ENCODE results near the gene KCNK2. TPM values are rescaled to one million over a fixed set of nuclear protein-coding genes. Genes with fewer than 3 reads are reported as not detected.

KCNK2 gene
- total and polyA plus RNA-seq, 2 experiments from 2014 or later: 0.07 to 0.24 TPM

DNA sequence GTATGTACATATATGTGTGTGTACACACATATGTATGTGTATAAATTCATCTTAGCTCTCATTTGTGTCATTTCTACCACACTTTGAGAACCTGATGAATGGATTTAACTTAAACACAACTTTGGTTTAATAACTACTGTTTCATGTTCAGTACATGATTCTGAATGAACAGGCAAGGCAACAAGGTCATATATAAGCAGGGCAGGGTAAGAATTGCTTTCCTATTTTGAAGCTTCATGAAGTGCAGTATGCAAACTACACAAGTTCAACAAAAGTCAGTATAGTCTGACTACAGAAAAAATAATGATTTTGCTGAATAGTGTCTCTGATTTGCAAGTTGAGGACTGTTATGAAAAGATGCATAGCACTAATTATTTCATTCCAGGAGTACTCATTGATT, 127.6 kb downstream of the KCNK2 start:
- Histone ChIP-seq H3K4me2 (no peak overlapping the region), H2AFZ (no peak overlapping the region), H3K27me3 (ENCODE audit: insufficient read depth) (no peaks in the 10 kb centered on the region), H4K20me1 (replicated peaks; ENCODE audit: insufficient read depth) (no peaks in the 10 kb centered on the region), H3K79me2 (replicated peaks; ENCODE audit: insufficient read depth) (no peaks in the 10 kb centered on the region), H3K27ac (ENCODE audit: low read depth) (no peak overlapping the region), H3K36me3 (ENCODE audit: insufficient read depth) (no peaks in the 10 kb centered on the region), H3K4me3 (no peak overlapping the region), H3F3A (replicated peaks; ENCODE audit: low read depth) (no peaks in the 10 kb centered on the region), H3K9me2 (ENCODE audit: insufficient read depth) (no peaks in the 10 kb centered on the region), H3K4me1 (ENCODE audit: insufficient read depth) (peaks cover 18% of the 10 kb centered on the region)
- ATAC-seq: no peak
- H3K4me1 Mint-ChIP-seq: peaks cover 9% of the 10 kb centered on the region
- no peaks in the 10 kb centered on the region for H3K9me3 Mint-ChIP-seq
- no peak overlapping the region for H3K27ac Mint-ChIP-seq
- peaks cover 5% of the 10 kb centered on the region for H3K27me3 Mint-ChIP-seq (ENCODE audit: insufficient read depth, low read depth, poor library complexity)
- no peak for DNase-seq (ENCODE audit: low spot score)
- H3K36me3 Mint-ChIP-seq (ENCODE audit: low read depth): no peaks in the 10 kb centered on the region
- H3K4me3 Mint-ChIP-seq: no peak overlapping the region
- no peak for TF ChIP-seq JUNB (IDR thresholded peaks at IDR 0.05; ENCODE audit: unreplicated experiment)
- no peak for TF ChIP-seq EZH2phosphoT487 (IDR thresholded peaks at IDR 0.05; ENCODE audit: unreplicated experiment)
- TF ChIP-seq, protein P1, sequence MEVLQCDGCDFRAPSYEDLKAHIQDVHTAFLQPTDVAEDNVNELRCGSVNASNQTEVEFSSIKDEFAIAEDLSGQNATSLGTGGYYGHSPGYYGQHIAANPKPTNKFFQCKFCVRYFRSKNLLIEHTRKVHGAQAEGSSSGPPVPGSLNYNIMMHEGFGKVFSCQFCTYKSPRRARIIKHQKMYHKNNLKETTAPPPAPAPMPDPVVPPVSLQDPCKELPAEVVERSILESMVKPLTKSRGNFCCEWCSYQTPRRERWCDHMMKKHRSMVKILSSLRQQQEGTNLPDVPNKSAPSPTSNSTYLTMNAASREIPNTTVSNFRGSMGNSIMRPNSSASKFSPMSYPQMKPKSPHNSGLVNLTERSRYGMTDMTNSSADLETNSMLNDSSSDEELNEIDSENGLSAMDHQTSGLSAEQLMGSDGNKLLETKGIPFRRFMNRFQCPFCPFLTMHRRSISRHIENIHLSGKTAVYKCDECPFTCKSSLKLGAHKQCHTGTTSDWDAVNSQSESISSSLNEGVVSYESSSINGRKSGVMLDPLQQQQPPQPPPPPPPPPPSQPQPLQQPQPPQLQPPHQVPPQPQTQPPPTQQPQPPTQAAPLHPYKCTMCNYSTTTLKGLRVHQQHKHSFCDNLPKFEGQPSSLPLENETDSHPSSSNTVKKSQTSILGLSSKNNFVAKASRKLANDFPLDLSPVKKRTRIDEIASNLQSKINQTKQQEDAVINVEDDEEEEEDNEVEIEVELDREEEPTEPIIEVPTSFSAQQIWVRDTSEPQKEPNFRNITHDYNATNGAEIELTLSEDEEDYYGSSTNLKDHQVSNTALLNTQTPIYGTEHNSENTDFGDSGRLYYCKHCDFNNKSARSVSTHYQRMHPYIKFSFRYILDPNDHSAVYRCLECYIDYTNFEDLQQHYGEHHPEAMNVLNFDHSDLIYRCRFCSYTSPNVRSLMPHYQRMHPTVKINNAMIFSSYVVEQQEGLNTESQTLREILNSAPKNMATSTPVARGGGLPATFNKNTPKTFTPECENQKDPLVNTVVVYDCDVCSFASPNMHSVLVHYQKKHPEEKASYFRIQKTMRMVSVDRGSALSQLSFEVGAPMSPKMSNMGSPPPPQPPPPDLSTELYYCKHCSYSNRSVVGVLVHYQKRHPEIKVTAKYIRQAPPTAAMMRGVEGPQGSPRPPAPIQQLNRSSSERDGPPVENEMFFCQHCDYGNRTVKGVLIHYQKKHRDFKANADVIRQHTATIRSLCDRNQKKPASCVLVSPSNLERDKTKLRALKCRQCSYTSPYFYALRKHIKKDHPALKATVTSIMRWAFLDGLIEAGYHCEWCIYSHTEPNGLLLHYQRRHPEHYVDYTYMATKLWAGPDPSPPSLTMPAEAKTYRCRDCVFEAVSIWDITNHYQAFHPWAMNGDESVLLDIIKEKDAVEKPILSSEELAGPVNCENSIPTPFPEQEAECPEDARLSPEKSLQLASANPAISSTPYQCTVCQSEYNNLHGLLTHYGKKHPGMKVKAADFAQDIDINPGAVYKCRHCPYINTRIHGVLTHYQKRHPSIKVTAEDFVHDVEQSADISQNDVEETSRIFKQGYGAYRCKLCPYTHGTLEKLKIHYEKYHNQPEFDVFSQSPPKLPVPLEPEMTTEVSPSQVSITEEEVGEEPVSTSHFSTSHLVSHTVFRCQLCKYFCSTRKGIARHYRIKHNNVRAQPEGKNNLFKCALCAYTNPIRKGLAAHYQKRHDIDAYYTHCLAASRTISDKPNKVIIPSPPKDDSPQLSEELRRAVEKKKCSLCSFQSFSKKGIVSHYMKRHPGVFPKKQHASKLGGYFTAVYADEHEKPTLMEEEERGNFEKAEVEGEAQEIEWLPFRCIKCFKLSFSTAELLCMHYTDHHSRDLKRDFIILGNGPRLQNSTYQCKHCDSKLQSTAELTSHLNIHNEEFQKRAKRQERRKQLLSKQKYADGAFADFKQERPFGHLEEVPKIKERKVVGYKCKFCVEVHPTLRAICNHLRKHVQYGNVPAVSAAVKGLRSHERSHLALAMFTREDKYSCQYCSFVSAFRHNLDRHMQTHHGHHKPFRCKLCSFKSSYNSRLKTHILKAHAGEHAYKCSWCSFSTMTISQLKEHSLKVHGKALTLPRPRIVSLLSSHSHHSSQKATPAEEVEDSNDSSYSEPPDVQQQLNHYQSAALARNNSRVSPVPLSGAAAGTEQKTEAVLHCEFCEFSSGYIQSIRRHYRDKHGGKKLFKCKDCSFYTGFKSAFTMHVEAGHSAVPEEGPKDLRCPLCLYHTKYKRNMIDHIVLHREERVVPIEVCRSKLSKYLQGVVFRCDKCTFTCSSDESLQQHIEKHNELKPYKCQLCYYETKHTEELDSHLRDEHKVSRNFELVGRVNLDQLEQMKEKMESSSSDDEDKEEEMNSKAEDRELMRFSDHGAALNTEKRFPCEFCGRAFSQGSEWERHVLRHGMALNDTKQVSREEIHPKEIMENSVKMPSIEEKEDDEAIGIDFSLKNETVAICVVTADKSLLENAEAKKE (CRISPR knock-in tag; IDR thresholded peaks at IDR 0.05): no peak
- no peak for TF ChIP-seq CREB1 (CRISPR knock-in tag; IDR thresholded peaks at IDR 0.05; ENCODE audit: low read depth)
- no peak for TF ChIP-seq CTCF (conservative IDR thresholded peaks at IDR 0.05; ENCODE audit: low read depth in 2 of 2)

Measured in GM23338 (cell line).